GM21367 (cell line): ENCODE results near the gene HOXD11.

Experiments used
- ATAC-seq: cut with Tn5 transposase; IDR thresholded peaks from one replicate; pipeline ENCODE4 v1.9.1; 2021; ENCODE audit not compliant: unreplicated experiment

The HOXD11 gene

GRCh38 chr2:176130957-176131847 is 24.1 kb downstream of the HOXD11 start:
- ATAC-seq, result no peak

- ATAC-seq, result no peak
Measured at GRCh38 chr2:176131848-176132158, 24.7 kb downstream of the HOXD11 start.

- no peak for ATAC-seq
Measured at GRCh38 chr2:176132205-176133171, 25.4 kb downstream of the HOXD11 start.

GRCh38 chr2:176133389-176133788 is 26.3 kb downstream of the HOXD11 start:
- no peak for ATAC-seq

GRCh38 chr2:176134035-176134434 is 27.0 kb downstream of the HOXD11 start:
- ATAC-seq, result no peak

GRCh38 chr2:176135035-176135440 is 28.0 kb downstream of the HOXD11 start:
- no peak for ATAC-seq

- no peak for ATAC-seq
Measured at GRCh38 chr2:176136374-176137251, 29.5 kb downstream of the HOXD11 start.

GRCh38 chr2:176137252-176137580 is 30.1 kb downstream of the HOXD11 start:
- ATAC-seq, result no peak

GRCh38 chr2:176137906-176138305 is 30.8 kb downstream of the HOXD11 start:
- ATAC-seq, result no peak

- ATAC-seq, result no peak
Measured at GRCh38 chr2:176138526-176138922, 31.4 kb downstream of the HOXD11 start.

- ATAC-seq, result no peak
Measured at GRCh38 chr2:176138923-176139660, 32.0 kb downstream of the HOXD11 start.

- ATAC-seq, result no peak
Measured at GRCh38 chr2:176139661-176140512, 32.8 kb downstream of the HOXD11 start.

- ATAC-seq, result peak; percentile 93
Measured at GRCh38 chr2:176140513-176141317, 33.6 kb downstream of the HOXD11 start.

GRCh38 chr2:176142281-176142680 is 35.2 kb downstream of the HOXD11 start:
- no peak for ATAC-seq

GRCh38 chr2:176145085-176145969 is 38.2 kb downstream of the HOXD11 start:
- ATAC-seq, result no peak

- ATAC-seq, result no peak
Measured at GRCh38 chr2:176146101-176146500, 39.0 kb downstream of the HOXD11 start.

GRCh38 chr2:176146645-176147044 is 39.6 kb downstream of the HOXD11 start:
- ATAC-seq, result no peak
